Endothelial cell (in vitro differentiated cells): Measurements from ENCODE around the gene PM20D2. TPM values are rescaled to one million over a fixed set of nuclear protein-coding genes. Genes with fewer than 3 reads are reported as not detected.

ENCODE experiments used
- DNase-seq: peaks from one replicate; pipeline ENCODE4 v3.0.0; 2021; ENCODE audit warnings: low spot score
- H3K27ac Mint-ChIP-seq: one replicate; pipeline ENCODE4 v1.8.0; 2021; ENCODE audit warnings: mixed read lengths, inconsistent platforms; ENCODE audit not compliant: unreplicated experiment
- H3K27me3 Mint-ChIP-seq: one replicate; pipeline ENCODE4 v1.8.0; 2021; ENCODE audit warnings: mild to moderate bottlenecking, moderate library complexity, mixed read lengths, inconsistent platforms; ENCODE audit not compliant: unreplicated experiment
- H3K36me3 Mint-ChIP-seq: one replicate; pipeline ENCODE4 v1.8.0; 2021; ENCODE audit warnings: mild to moderate bottlenecking, low read depth, mixed read lengths, inconsistent platforms; ENCODE audit not compliant: unreplicated experiment
- H3K4me1 Mint-ChIP-seq: one replicate; pipeline ENCODE4 v1.8.0; 2021; ENCODE audit warnings: mild to moderate bottlenecking, mixed read lengths, inconsistent platforms; ENCODE audit not compliant: unreplicated experiment
- H3K4me3 Mint-ChIP-seq: one replicate; pipeline ENCODE4 v1.8.0; 2021; ENCODE audit warnings: mild to moderate bottlenecking, mixed read lengths, inconsistent platforms; ENCODE audit not compliant: unreplicated experiment
- H3K9me3 Mint-ChIP-seq: one replicate; pipeline ENCODE4 v1.8.0; 2021; ENCODE audit warnings: mixed read lengths, inconsistent platforms; ENCODE audit not compliant: unreplicated experiment
- total RNA-seq: library from RNA; stranded (reverse); fragmentation: NEBNext Ultra II Directional; extraction: Animal tissue kit (Norgen Biotek cat#: 25700); gene quantifications from one replicate; pipeline ENCODE4 v1.2.1, GENCODE V29; 2021; ENCODE audit not compliant: unreplicated experiment
- TF ChIP-seq, protein P1 (sequence below): fragments of 200-600 bp; sonication (generic); IDR thresholded peaks from one replicate; pipeline ENCODE4 v1.5.0; 2021; ENCODE audit warnings: antibody characterized with exemption; ENCODE audit not compliant: unreplicated experiment

Gene PM20D2
- total RNA-seq, 1 donor from 2014 or later = 1.3 TPM

DNA sequence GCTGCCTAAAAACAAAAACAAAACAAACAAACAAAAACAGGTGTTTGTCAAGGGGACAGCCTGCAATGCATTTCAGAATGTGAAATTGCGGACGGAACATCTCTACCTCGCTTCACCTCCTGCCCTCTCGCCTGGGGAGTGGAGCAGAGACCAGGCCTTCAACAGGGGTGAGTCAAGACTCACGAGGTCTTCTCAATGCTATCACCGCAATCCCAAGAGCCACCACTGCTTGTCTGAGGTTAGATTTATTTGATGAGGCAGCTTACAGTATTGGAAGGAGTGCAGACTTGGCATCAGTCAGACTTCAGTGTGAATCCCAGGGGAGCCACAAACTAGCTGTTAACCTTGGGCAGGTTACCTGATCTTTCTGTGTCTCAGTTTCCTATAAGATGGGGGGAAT is 63.6 kb downstream of the PM20D2 start:
- DNase-seq = no peak
- Mint-ChIP-seq H3K27ac (no peak overlapping the region), H3K4me1 (no peaks in the 10 kb centered on the region), H3K36me3 (no peaks in the 10 kb centered on the region), H3K9me3 (no peaks in the 10 kb centered on the region), H3K27me3 (peaks cover 5% of the 10 kb centered on the region), H3K4me3 (no peak overlapping the region)
- TF ChIP-seq, protein P1, sequence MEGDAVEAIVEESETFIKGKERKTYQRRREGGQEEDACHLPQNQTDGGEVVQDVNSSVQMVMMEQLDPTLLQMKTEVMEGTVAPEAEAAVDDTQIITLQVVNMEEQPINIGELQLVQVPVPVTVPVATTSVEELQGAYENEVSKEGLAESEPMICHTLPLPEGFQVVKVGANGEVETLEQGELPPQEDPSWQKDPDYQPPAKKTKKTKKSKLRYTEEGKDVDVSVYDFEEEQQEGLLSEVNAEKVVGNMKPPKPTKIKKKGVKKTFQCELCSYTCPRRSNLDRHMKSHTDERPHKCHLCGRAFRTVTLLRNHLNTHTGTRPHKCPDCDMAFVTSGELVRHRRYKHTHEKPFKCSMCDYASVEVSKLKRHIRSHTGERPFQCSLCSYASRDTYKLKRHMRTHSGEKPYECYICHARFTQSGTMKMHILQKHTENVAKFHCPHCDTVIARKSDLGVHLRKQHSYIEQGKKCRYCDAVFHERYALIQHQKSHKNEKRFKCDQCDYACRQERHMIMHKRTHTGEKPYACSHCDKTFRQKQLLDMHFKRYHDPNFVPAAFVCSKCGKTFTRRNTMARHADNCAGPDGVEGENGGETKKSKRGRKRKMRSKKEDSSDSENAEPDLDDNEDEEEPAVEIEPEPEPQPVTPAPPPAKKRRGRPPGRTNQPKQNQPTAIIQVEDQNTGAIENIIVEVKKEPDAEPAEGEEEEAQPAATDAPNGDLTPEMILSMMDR = no peak

GRCh38 chr6:89212472-89212871 is 66.6 kb downstream of the PM20D2 start:
- H3K36me3 Mint-ChIP-seq = no peaks in the 10 kb centered on the region
- no peaks in the 10 kb centered on the region for H3K9me3 Mint-ChIP-seq
- peaks cover 5% of the 10 kb centered on the region for H3K27me3 Mint-ChIP-seq
- no peak overlapping the region for H3K4me3 Mint-ChIP-seq
- TF ChIP-seq, protein P1 = no peak
- H3K4me1 Mint-ChIP-seq = peaks cover 6% of the 10 kb centered on the region
- DNase-seq = no peak
- no peak overlapping the region for H3K27ac Mint-ChIP-seq

DNA sequence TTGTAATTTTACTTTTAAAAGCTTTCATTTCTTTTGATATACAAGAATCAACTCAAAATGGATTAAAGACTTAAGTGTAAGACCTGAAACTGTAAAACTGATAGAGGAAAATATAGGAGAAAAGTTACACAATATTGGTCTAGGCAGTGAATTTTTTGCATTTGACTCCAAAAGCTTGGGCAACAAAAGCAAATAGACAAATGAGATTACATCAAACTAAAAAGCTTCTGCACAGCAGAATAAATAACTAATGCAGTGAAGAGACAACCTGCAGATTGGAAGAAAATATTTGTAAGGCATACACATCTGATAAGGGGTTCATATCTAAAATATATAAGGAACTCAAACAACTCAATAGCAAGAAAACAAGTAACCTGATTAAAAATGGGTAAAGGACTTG is 68.3 kb downstream of the PM20D2 start:
- no peak for DNase-seq
- no peak overlapping the region for H3K4me3 Mint-ChIP-seq
- TF ChIP-seq, protein P1 = no peak
- no peak overlapping the region for H3K27ac Mint-ChIP-seq
- H3K9me3 Mint-ChIP-seq = no peaks in the 10 kb centered on the region
- peaks cover 9% of the 10 kb centered on the region for H3K4me1 Mint-ChIP-seq
- no peaks in the 10 kb centered on the region for H3K36me3 Mint-ChIP-seq
- peaks cover 5% of the 10 kb centered on the region for H3K27me3 Mint-ChIP-seq

Other genes with a start within 250 kb of the PM20D2 start
- gene RNGTT, start 182.4 kb upstream of the PM20D2 start, total RNA-seq = 14.6 TPM
- 135 TPM for gene PNRC1, start 65.3 kb upstream of the PM20D2 start, total RNA-seq
- 3.9 TPM for gene SRSF12, start 28.0 kb upstream of the PM20D2 start, total RNA-seq
- not detected for gene GABRR1, start 71.3 kb downstream of the PM20D2 start, total RNA-seq
- 0.36 TPM for gene GABRR2, start 169.2 kb downstream of the PM20D2 start, total RNA-seq
- gene UBE2J1, start 206.7 kb downstream of the PM20D2 start, total RNA-seq = 43.7 TPM